A172 (cell line): ENCODE results near the gene RANGRF. TPM values are rescaled to one million over a fixed set of nuclear protein-coding genes. Genes with fewer than 3 reads are reported as not detected.

Source experiments
- DNase-seq: peaks from one replicate; pipeline ENCODE4 v3.0.0-alpha.2; 2015; ENCODE audit warnings: low spot score
- total RNA-seq: library from RNA; depleted of rRNA; stranded (reverse); fragments of >200 nt; shearing (Covaris generic); gene quantifications from 2 replicates; pipeline ENCODE4 v1.2.3, GENCODE V29; 2014

RANGRF gene
- total RNA-seq, 1 experiment from 2014 or later = 17.4 TPM

DNA sequence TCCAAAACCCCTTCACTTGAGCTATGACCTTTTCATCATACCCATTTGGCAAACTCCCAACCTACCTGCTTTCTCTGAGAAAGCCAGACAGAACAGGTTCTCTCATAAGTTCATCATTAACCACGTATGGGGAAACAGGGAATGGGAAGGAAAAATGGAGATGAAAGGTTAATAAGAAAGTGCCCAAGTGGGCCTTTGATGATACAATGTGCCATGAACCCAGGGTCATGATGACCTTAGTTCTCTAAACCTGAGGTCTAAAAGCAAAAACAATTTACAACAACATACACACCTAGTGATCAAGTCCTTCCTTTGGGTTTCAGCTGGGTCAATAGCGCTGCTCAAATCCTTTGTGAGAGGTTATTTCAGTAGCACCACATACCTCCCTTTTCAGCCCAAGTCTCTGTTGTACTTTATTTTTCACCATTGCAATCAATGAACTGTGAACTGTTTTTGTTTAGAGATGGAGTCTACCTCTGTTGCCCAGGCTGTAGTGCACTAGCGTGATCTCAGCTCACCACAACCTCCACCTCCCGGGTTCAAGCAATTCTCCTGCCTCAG is 14.5 kb upstream of the RANGRF start:
- DNase-seq = no peak

DNA sequence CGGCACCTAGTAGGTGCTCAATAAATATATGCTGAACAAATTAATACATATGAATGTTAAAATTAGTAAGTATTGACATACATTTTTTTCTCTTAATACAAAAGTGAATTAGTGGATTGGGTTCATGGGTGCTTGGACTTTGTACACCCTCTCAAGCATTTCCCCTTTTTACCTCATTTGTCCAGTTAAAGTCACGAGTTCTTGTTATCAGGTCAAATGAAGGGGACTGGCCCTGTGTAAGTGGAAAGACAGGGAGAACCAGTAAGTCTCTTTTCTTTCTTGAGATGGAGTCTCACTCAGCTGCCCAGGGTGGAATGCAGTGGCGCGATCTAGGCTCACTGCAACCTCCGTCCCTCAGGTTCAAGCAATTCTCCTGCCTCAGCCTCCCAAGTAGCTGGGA is 13.7 kb upstream of the RANGRF start:
- no peak for DNase-seq

DNA sequence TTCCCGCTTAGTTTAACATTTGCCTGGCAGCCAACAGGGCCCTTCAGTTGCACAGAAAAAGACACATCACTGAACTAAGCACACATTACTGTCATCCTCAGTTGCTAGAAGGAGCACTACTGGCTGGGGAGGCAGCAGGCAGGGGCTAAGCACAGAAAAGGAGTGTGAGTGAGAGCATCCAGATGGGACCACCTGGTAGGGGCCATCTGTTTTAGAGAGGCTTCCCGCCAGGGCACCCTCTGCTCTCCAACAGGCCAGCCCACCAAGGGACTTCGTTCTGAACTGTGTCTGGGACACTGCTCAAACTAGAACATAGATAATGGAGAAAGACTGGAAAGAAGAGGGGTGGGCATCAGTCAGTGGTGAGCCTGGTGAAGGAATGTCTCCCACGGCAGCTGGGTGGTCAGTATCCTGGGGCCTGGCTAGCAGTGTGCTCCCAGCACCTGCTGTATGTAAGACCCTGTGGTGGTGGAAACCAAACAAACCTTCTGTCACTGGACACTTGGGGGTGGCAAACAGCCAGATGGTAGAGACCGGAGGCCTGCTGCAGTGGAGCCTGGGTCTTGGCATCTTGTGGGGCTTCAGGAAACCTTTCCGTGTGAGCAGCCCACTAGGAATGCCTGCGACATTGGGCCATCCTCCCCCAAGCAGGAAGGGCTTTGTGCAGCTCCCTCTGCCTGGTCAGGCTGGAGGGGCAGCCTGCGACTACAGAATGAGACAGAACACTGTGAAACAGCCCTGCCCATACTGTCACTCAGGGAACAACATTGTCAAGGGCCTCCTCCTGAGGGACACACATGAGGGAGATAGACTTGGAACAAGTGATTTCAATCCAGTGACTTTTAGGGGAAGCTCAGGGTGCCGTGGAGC is 12.8 kb upstream of the RANGRF start:
- no peak for DNase-seq

DNA sequence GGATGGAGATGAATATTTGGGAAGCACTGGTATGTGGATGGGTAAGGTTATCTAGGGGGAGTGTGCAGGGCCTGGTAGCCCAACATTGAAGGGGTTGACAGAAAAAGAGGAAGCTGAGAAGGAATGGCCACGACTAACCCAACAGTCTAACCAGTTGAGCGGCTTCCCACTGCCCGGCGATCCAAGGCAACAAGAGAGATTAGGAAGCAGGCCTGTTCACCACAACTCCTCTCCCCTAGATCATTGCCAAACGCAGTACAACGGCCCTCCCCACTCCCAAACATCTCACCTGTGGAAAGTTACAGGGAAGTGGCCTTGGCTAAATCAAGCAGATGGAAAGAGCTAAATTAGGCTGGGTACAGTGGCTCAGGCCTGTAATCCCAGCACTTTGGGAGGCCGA is 11.2 kb upstream of the RANGRF start:
- no peak for DNase-seq

DNA sequence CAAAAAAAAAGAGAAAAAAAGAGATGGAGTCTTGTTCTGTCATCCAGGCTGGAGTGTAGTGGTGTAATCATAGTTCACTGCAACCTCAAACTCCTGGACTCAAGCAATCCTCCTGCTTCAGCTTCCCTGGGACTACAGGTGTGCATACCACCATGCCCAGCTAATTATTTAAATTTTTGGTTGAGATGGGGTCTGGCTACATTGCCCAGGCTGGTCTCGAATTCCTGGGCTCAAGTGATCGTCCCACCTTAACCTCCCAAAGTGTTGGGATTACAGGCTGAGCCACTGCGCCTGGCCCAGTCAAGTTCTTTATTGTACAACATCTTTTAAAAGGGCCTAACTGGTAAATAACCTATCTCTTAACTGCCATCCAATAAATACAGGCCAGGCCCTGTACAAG is 6.1 kb upstream of the RANGRF start:
- DNase-seq = no peak

DNA sequence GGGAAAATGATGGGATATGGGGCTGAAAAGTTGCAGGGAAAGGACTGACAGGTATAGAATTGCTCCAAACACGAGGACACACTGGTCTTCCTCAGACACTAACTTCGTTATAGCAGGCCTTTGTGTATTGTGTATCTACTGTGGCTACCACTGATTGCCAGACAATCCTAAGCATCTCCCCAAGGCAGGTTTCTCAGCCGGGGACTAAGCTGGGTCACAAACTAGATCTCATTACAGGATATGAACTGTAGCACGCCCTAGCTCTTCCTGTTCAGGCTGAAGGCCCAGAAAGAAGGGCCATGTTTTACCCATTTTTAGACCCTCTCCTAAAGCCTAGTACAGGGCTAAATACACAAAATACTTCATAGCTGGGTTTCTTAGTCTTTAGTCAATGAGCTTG is 5.1 kb upstream of the RANGRF start:
- no peak for DNase-seq

DNA sequence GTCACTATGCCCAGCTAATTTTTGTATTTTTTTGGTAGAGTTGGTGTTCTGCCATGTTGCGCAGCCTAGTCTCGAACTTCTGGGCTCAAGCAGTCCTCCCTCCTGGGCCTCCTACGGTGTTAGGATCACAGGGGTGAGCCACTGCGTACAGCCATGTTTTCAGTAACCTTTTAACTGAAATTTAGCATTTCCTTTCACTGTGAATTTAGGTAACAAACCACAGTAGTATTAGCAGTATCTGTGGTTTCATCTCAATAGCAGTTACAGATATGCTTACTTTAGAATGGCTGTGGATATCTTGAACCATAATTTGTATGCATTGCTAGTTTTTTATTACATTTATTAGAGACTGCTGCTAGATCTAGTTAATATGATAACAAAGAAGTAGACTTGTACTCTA is 4.3 kb upstream of the RANGRF start:
- DNase-seq = no peak

DNA sequence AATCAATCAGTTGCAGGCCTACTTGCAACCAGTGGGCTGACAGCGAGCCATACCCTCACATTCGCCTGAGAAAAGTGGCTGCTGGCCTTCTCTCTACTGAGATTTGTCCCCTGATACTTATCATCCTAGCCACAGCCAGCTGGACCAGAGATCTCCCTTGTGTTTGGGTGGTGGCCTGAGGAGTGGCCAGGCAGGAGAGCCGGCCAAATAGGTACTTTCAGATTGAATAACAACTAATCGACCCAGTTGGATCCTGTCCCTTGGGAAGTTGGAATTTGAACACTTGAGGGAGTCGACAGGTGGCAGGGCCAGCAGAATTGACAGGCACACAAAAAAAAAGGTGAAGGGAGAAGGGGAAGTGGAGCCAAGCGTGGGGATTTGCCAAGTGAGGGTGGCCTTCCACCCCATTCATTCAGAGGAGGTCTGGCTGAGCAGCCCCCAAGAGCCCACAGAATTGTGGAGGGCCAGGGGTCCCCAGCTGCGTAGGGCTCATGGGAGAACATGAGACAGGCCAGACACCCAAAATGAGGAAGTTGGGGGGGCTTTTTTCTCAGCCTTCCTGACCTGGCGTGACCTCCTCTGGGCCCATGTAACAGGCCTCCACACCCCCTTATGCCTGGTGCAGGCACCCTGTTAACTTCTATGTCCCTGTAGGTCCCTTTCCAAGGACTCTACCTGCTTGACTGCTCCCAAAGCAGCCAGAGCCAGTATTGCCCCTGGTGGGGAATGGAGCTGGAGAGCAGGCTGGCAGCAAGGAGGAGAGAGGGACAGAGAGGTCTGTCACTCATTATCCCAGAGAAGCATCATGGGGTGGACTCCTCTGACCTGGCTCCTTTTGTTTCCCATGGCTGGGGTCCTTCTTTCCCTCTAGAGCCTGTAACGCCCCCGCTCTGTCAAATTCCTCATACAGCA is 2.9 kb upstream of the RANGRF start:
- DNase-seq = no peak

DNA sequence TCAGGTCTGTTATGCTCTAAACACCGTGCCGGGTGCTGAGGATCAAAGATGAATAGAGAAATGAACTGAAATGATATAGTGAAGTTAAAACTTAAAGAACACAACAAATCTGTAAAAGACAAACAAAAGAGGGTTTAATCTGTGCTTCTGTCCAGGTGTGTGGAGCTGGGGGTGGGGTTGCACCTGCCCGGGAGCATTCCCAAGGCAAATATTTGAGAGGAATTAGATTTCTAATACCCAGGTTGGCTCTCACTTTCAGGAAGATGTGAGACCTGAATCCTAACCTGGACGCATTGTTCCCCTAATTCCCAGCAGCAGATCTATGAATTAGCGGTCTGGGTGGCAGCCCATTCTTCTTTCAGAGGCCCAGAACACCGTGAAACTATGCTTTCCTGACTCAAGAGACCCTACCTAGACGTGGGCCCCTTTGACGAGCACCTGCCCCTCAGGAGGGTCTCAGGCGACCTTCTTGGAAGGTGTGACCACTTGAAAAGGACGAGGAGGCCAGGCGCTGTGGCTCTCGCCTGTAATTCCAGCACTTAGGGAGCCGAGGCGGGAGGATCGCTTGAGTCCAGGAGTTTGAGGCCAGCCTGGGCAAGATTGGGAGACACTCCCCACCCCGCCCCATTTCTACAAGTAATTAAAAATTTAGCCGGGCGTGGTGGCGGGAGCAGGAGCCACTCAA is 677 bp upstream of the RANGRF start:
- DNase-seq = no peak

DNA sequence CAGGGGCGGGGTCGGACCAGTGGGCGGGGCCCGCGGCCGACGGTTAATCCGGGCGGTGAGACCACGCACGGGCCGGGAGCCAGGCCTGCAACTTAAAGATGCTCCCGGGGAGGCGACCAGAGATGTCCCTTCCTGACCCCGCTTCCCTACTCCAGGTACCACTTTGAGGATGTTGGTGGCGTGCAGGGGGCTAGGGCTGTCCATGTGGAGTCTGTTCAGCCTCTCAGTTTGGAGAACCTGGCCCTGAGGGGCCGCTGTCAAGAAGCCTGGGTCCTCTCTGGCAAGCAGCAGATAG is 580 bp downstream of the RANGRF start:
- DNase-seq = no peak

DNA sequence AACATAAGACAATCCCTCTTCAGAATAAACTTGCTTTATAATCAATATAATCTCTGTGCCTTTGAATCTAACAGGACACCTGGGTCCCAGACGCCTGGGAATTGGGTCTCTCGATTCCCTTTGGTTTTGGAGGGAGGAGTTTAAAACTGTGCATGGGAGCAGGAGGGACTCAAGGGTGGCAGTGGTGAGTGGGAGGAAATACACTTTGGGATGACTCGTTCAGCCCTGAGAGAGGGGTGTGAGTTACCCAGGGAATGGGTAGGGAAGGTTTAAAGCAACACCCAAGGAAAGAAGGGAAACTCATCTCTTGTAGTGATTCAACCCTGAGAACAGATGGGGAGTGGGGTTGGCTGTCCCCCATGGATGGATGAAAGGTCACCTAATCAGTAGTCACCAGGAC is 1.6 kb downstream of the RANGRF start:
- DNase-seq = no peak

DNA sequence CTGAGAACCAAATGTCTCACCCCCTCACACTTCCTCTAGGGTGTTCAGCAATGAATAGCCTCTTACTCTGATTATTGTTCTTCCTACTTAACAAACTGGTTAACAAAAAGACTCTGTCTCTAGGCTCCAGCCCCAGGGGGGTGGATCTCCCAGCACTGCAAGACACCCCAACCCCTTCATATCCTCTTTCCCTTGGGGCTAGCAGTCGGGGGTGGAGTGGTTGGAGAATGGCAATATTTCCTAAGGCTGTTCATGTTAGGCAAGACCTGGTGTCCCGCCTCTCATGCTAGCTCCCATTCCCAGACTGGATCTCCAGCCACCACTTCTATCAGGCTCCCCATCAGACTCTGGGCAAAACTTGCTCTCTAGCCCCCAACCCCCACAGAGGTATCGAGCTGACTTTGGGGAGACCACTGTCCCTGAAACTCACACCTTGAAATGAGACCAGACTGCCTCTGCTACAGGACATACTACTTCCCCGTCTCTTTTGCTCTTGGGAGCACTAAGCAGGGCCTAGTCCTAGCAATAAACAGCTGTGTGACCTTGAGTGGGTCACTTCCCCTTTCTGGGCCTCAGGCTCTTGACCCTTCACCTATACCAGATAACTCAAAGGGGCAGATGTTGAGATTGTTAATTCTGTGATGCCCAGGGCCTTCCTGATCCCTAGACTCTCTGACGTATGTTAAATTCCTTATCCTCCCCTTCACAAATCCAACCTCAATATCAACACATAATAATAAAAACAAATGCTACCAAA is 4.3 kb downstream of the RANGRF start:
- DNase-seq = no peak

DNA sequence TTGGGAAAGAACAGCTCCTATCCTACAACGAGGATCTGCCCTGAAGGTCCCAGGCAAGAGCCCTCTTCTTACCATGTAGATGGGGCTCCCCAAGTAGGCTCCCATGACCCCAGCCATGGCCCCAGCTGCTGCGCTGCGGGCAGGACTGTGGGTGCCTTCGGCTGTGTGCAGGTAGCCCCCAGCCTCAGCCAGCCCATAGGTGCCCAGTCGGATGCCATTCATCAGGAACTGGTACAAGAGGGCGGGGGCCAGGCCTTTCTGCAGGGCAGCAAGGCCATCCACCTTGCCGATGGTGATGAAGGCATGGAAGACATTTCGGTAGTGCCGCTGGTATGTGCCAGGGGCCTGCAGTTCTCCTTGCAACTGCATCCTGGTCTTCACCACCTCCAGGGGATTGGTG is 5.9 kb downstream of the RANGRF start:
- DNase-seq = no peak

DNA sequence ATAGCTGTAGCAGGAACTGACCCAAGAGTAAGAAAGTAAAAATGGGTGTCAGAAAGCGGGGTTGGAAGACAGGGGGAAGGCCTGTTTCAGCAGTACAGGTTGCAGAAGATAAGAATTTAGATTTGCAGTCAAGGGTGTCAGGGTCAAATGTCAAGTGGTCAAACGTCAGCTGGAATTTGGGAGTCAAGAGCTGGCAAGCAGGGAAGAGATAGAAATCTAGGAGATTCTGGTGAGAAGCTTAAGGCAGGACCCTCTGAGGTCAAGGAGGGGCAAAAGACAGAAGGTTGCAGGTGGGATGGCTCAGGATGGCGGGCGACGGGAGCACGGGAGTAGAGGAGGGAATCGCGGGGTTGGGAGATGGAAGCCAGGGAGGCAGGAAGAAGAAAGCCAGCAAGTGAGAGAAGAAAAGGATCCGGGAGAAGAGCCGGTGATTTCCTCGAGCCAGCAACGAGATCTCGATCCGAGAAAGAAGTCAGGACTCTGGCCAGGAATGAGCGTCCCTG is 6.4 kb downstream of the RANGRF start:
- no peak for DNase-seq

DNA sequence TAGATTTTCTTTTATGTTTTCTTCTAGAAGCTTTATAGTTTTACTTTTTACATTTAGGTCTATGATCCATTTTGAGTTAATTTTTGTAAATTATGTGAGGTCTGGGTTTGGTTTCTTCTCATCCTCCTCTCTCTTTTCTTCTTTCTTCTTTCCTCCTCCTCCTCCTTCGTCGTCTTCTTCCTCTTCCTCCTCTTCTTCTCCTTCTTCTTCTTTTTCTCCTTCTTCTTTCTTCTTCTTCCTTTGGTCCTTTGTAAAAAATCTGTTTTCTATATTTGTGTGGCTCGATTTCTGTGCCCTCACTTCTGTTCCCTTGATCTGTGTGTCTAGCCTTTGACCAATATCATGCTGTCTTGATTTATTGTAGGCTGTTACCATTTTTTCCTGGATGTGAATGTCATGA is 11.8 kb downstream of the RANGRF start:
- DNase-seq = no peak

DNA sequence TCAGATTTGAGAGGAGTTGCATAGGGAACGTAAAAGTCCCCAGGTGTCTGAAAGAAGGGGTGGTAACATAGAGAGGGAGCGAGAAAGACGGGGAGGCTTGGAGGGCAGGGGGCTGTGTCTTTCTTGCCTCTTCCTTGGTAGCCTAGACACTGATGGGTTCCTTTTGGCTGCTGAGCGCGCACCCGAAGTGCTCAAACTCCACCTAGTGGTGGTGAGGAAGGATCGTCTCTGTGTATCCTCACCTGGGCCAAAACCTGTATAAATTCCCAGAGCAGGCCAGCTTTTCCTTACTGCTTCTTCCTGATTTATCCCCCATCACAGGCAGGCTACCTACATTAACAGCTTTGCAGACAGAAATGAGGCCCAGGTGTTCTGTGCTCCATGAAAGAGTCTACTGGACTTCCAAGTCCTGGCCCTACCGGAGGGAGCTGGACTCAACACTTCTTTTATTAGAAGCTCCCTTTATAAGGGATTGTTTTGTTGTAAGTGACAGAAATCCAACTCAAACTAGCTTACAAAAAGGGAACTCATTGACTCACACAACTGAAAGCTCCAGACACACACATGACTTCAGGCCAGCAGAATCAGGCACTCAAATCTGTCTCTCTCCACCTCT is 12.3 kb downstream of the RANGRF start:
- DNase-seq = peak; percentile 63

DNA sequence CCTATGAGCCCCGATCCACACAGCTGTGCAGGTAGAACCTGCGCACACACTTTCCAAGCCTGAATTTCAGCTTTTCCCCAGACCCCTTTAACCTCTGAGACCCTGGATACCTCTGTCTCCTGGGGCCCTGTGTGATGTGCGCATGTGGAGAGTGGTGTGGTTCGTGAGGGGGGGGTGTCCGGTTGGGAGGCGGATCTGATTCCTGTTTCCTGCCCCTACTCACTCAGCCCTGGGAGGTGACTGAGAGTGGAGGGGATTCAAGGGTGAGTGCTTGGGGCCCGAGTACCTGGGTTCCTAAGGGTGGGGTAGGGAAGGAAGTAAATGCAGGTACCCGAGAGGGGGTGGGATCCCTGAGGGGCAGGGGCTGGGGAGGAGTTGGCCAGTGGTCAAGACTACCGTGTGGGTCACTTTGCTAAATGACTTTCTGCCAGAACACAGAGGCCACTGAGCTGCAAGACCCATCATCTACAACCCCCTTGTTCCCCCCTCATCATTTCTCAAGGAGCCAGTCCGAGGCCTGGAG is 22.2 kb downstream of the RANGRF start:
- DNase-seq = no peak

DNA sequence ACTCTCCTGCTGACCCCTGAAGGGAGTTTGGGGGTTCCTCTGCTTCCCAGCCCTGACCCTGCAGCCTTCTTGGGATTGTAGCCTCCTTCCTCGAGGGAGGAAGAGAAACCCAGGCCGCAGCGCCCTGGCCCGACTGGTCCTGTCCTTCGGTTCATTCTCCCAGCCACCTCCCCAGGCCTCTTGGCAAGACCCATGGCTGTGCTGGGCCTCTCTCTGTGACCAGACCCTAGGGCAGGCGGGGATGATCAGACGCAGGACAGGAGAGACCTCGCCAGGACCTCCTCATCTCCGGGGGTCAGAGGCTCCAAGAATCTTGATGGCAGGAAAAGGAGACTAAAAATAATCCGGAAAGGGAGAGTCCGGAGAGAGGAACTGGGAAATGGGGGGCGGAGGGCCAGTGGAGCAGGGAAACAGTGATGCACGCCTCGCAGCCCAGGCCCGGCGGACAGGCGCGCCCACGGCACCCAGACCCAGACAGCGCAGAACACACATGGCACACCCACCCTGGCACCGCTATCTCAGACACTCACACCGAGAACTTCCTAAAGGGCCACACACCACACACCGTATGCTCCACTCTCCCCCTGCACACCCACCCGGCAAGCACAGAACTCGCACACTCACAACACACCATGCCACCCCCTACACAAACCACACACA is 22.8 kb downstream of the RANGRF start:
- no peak for DNase-seq

DNA sequence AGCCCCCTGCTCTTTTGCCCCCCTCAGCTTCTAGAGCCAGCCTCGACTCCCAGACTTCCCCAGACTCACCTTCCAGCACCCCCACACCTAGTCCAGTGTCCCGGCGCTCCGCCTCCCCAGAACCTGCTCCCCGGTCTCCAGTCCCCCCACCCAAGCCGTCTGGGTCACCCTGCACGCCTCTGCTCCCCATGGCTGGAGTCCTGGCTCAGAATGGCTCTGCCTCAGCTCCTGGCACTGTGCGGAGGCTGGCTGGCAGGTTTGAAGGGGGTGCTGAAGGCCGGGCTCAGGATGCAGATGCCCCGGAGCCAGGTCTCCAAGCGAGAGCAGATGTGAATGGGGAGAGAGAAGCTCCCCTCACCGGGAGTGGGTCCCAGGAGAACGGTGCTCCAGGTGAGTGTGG is 23.8 kb downstream of the RANGRF start:
- DNase-seq = no peak
